Hematopoietic multipotent progenitor cell treated with erythropoietin and hydrocortisone succinate and interleukin-3 and kit ligand, for 8 days (in vitro differentiated cells): ENCODE results near the gene DHX32.
A peak's percentile ranks its signal among the peaks of the same experiment; 100 is the strongest.

ENCODE experiments used
- DNase-seq: peaks from one replicate; pipeline ENCODE4 v3.0.0-alpha.2; 2015

The DHX32 gene

GRCh38 chr10:125801574-125801973, 79.5 kb downstream of the DHX32 start:
- DNase-seq = peak; percentile 47

- peak; percentile 91 for DNase-seq
Measured at GRCh38 chr10:125799451-125800182, 81.5 kb downstream of the DHX32 start.

GRCh38 chr10:125797994-125798662, 83.0 kb downstream of the DHX32 start:
- DNase-seq = no peak

GRCh38 chr10:125797424-125797823, 83.7 kb downstream of the DHX32 start:
- no peak for DNase-seq

- DNase-seq = no peak
Measured at GRCh38 chr10:125795637-125796190, 85.4 kb downstream of the DHX32 start.

DNA sequence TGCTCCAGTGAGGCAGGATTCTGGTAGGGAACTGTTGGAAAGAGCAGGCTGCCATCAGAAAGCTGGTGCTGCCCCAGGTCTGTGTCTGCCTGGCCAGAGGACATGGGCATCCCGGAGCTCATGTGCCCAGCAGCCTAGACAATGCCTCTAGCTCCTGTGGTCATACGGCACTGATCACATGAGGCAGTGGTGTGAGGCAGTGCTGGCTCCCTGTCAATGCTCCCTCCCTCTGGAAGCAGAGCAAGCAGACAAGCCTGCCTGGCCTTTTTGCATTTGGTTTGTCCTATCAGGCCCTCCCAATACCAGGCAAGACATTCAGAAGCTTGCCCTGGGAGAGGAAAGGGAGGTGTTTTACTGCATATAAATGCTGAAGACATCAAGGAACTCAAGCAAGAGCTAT, 86.0 kb downstream of the DHX32 start:
- DNase-seq = no peak

GRCh38 chr10:125792342-125793300, 88.5 kb downstream of the DHX32 start:
- DNase-seq = no peak

GRCh38 chr10:125788156-125789034, 92.7 kb downstream of the DHX32 start:
- no peak for DNase-seq
